SJCRH30 (cell line): ENCODE data around the gene PPAN. TPM values are rescaled to one million over a fixed set of nuclear protein-coding genes. Genes with fewer than 3 reads are reported as not detected.
A peak's percentile ranks its signal among the peaks of the same experiment; 100 is the strongest.

ENCODE experiments used
- DNase-seq, 2 experiments: peaks; one replicate each; pipeline ENCODE4 v3.0.0-alpha.2; 2015 to 2020
- H3K27ac ChIP-seq: fragments of 250-450 bp; sonication (Bioruptor Pico); 2 replicates; pipeline ENCODE4 v1.5.1; 2020; ENCODE audit warnings: mild to moderate bottlenecking, moderate library complexity
- H3K27me3 ChIP-seq: fragments of 250-450 bp; sonication (Bioruptor Pico); 2 replicates; pipeline ENCODE4 v1.5.1; 2020; ENCODE audit warnings: mild to moderate bottlenecking, moderate library complexity
- H3K36me3 ChIP-seq: fragments of 250-450 bp; sonication (Bioruptor Pico); 2 replicates; pipeline ENCODE4 v1.5.1; 2020; ENCODE audit warnings: mild to moderate bottlenecking, moderate library complexity
- H3K4me1 ChIP-seq: fragments of 250-450 bp; sonication (Bioruptor Pico); 2 replicates; pipeline ENCODE4 v1.5.1; 2020; ENCODE audit warnings: mild to moderate bottlenecking, moderate library complexity
- H3K4me3 ChIP-seq: fragments of 250-450 bp; sonication (Bioruptor Pico); 2 replicates; pipeline ENCODE4 v1.5.1; 2020; ENCODE audit warnings: mild to moderate bottlenecking, moderate library complexity
- H3K9me3 ChIP-seq: fragments of 250-450 bp; sonication (Bioruptor Pico); replicated peaks from 2 replicates; pipeline ENCODE4 v1.5.1; 2020; ENCODE audit warnings: mild to moderate bottlenecking, moderate library complexity
- total RNA-seq: library from RNA; depleted of rRNA; stranded (reverse); fragments of >200 nt; shearing (Covaris generic); gene quantifications from 2 replicates; pipeline ENCODE4 v1.2.3, GENCODE V29; 2014

PPAN gene
- total RNA-seq, 1 experiment from 2014 or later, result 47.0 TPM

- H3K27me3 ChIP-seq, result no peaks in the 10 kb centered on the region
Measured at GRCh38 chr19:10114651-10115391, 8.7 kb downstream of the PPAN start.

GRCh38 chr19:10115392-10116084, 9.4 kb downstream of the PPAN start:
- Histone ChIP-seq H3K27me3 (no peaks in the 10 kb centered on the region), H3K9me3 (no peaks in the 10 kb centered on the region), H3K36me3 (peaks cover 55% of the 10 kb centered on the region), H3K4me1 (no peaks in the 10 kb centered on the region), H3K27ac (no peak overlapping the region), H3K4me3 (no peak overlapping the region)
- no peak for DNase-seq

More at GRCh38 chr19:10114651-10115391, 8.7 kb downstream of the PPAN start:
- Histone ChIP-seq H3K4me1 (no peaks in the 10 kb centered on the region), H3K4me3 (no peak overlapping the region), H3K36me3 (peaks cover 62% of the 10 kb centered on the region), H3K27ac (no peak overlapping the region), H3K9me3 (no peaks in the 10 kb centered on the region)
- peak in 1 of 2 experiments; percentile 20 for DNase-seq

- Histone ChIP-seq H3K9me3 (no peaks in the 10 kb centered on the region), H3K27me3 (no peaks in the 10 kb centered on the region), H3K36me3 (peaks cover 47% of the 10 kb centered on the region), H3K27ac (no peak overlapping the region), H3K4me1 (no peaks in the 10 kb centered on the region), H3K4me3 (no peak overlapping the region)
- peak in 1 of 2 experiments; percentile 22 for DNase-seq
Measured at GRCh38 chr19:10116085-10116865, 10.1 kb downstream of the PPAN start.

- DNase-seq, result no peak
- no peak overlapping the region for H3K4me3 ChIP-seq
- no peaks in the 10 kb centered on the region for H3K4me1 ChIP-seq
- no peaks in the 10 kb centered on the region for H3K27me3 ChIP-seq
- no peak overlapping the region for H3K27ac ChIP-seq
- peaks cover 42% of the 10 kb centered on the region for H3K36me3 ChIP-seq
- no peaks in the 10 kb centered on the region for H3K9me3 ChIP-seq
Measured at GRCh38 chr19:10116866-10117616, 10.9 kb downstream of the PPAN start.

GRCh38 chr19:10118960-10119359, 12.8 kb downstream of the PPAN start:
- peak overlapping the region; percentile 98 for H3K4me3 ChIP-seq
- no peak for DNase-seq
- H3K9me3 ChIP-seq, result no peaks in the 10 kb centered on the region
- peak overlapping the region; percentile 69 for H3K27ac ChIP-seq
- H3K27me3 ChIP-seq, result no peaks in the 10 kb centered on the region
- H3K4me1 ChIP-seq, result no peaks in the 10 kb centered on the region
- H3K36me3 ChIP-seq, result peaks cover 38% of the 10 kb centered on the region

GRCh38 chr19:10120538-10121189, 14.5 kb downstream of the PPAN start:
- no peak overlapping the region for H3K4me3 ChIP-seq
- H3K27ac ChIP-seq, result no peak overlapping the region
- no peaks in the 10 kb centered on the region for H3K4me1 ChIP-seq
- H3K27me3 ChIP-seq, result no peaks in the 10 kb centered on the region
- DNase-seq, result no peak
- H3K9me3 ChIP-seq, result no peaks in the 10 kb centered on the region
- H3K36me3 ChIP-seq, result peaks cover 25% of the 10 kb centered on the region

- Histone ChIP-seq H3K27me3 (no peaks in the 10 kb centered on the region), H3K27ac (no peak overlapping the region), H3K9me3 (no peaks in the 10 kb centered on the region), H3K36me3 (peaks cover 18% of the 10 kb centered on the region), H3K4me3 (no peak overlapping the region), H3K4me1 (no peaks in the 10 kb centered on the region)
- DNase-seq, result no peak
Measured at GRCh38 chr19:10122045-10122444, 15.9 kb downstream of the PPAN start.

GRCh38 chr19:10124429-10124828, 18.3 kb downstream of the PPAN start:
- H3K4me1 ChIP-seq, result no peaks in the 10 kb centered on the region
- no peaks in the 10 kb centered on the region for H3K27me3 ChIP-seq
- DNase-seq, result no peak
- no peak overlapping the region for H3K4me3 ChIP-seq
- H3K27ac ChIP-seq, result no peak overlapping the region
- no peaks in the 10 kb centered on the region for H3K9me3 ChIP-seq
- H3K36me3 ChIP-seq, result peaks cover 10% of the 10 kb centered on the region

- Histone ChIP-seq H3K9me3 (no peaks in the 10 kb centered on the region), H3K4me3 (no peak overlapping the region), H3K27me3 (no peaks in the 10 kb centered on the region), H3K36me3 (peaks cover 24% of the 10 kb centered on the region), H3K27ac (no peak overlapping the region), H3K4me1 (no peaks in the 10 kb centered on the region)
- DNase-seq, result no peak
Measured at GRCh38 chr19:10126213-10126639, 20.1 kb downstream of the PPAN start.

GRCh38 chr19:10132905-10133304, 26.7 kb downstream of the PPAN start:
- Histone ChIP-seq H3K9me3 (no peaks in the 10 kb centered on the region), H3K27me3 (no peaks in the 10 kb centered on the region), H3K27ac (no peak overlapping the region), H3K4me3 (no peak overlapping the region), H3K36me3 (peaks cover 53% of the 10 kb centered on the region), H3K4me1 (no peaks in the 10 kb centered on the region)
- no peak for DNase-seq

GRCh38 chr19:10133596-10133995, 27.4 kb downstream of the PPAN start:
- H3K36me3 ChIP-seq, result peaks cover 57% of the 10 kb centered on the region
- no peaks in the 10 kb centered on the region for H3K4me1 ChIP-seq

GRCh38 chr19:10134040-10134439, 27.9 kb downstream of the PPAN start:
- DNase-seq, result no peak
- Histone ChIP-seq H3K9me3 (no peaks in the 10 kb centered on the region), H3K36me3 (peaks cover 61% of the 10 kb centered on the region), H3K27me3 (no peaks in the 10 kb centered on the region), H3K4me3 (no peak overlapping the region), H3K27ac (no peak overlapping the region), H3K4me1 (no peaks in the 10 kb centered on the region)

More at GRCh38 chr19:10133596-10133995, 27.4 kb downstream of the PPAN start:
- Histone ChIP-seq H3K27me3 (no peaks in the 10 kb centered on the region), H3K27ac (no peak overlapping the region), H3K9me3 (no peaks in the 10 kb centered on the region), H3K4me3 (no peak overlapping the region)
- no peak for DNase-seq

GRCh38 chr19:10135551-10136334, 29.6 kb downstream of the PPAN start:
- DNase-seq, result no peak
- H3K4me3 ChIP-seq, result no peak overlapping the region
- no peaks in the 10 kb centered on the region for H3K9me3 ChIP-seq
- no peaks in the 10 kb centered on the region for H3K27me3 ChIP-seq
- H3K36me3 ChIP-seq, result peaks cover 65% of the 10 kb centered on the region
- H3K27ac ChIP-seq, result no peak overlapping the region
- H3K4me1 ChIP-seq, result no peaks in the 10 kb centered on the region
